HFF-Myc (cell line): ENCODE results near the gene KY.

Experiments
- DNase-seq: peaks from one replicate; pipeline ENCODE4 v3.0.0-alpha.2; 2011; ENCODE audit warnings: low read depth; ENCODE audit errors: extremely low read depth
- H3K4me3 ChIP-seq: replicated peaks from 2 replicates; pipeline ENCODE4 v1.5.1; 2011; ENCODE audit warnings: low read depth, mild to moderate bottlenecking, control low read depth, low read length
- TF ChIP-seq, protein P1 (sequence below): IDR thresholded peaks from 2 replicates; pipeline ENCODE4 v1.5.1; 2012; ENCODE audit warnings: mild to moderate bottlenecking, low read depth, low read length, control low read depth; ENCODE audit errors: missing control alignments

KY gene

DNA sequence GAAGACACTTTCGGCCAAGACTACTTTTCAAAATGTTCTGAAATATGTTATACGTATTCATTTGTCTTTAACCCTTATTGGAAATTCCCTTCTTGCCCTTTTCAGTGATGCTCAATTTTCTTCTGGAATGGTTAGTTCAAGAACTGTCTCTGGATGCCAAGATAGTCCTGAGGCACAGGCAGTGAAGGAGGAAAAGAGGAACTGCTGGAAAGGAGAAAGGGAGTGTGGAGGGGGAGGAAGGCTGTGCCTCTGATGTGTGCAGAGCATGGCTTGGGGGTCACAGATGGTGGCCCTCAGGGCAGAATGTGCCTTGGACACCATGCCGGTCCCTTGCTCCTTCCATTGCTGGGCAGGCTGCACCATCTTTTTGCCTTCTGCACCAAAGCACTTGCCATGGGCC lies 91.2 kb downstream of the KY start:
- TF ChIP-seq, protein P1, sequence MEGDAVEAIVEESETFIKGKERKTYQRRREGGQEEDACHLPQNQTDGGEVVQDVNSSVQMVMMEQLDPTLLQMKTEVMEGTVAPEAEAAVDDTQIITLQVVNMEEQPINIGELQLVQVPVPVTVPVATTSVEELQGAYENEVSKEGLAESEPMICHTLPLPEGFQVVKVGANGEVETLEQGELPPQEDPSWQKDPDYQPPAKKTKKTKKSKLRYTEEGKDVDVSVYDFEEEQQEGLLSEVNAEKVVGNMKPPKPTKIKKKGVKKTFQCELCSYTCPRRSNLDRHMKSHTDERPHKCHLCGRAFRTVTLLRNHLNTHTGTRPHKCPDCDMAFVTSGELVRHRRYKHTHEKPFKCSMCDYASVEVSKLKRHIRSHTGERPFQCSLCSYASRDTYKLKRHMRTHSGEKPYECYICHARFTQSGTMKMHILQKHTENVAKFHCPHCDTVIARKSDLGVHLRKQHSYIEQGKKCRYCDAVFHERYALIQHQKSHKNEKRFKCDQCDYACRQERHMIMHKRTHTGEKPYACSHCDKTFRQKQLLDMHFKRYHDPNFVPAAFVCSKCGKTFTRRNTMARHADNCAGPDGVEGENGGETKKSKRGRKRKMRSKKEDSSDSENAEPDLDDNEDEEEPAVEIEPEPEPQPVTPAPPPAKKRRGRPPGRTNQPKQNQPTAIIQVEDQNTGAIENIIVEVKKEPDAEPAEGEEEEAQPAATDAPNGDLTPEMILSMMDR: no peak
- no peak for DNase-seq
- no peak overlapping the region for H3K4me3 ChIP-seq
